Stomach (tissue), 9 donors: ENCODE data around the gene PTPRD. TPM values are rescaled to one million over a fixed set of nuclear protein-coding genes. Genes with fewer than 3 reads are reported as not detected.

Source experiments
- DNase-seq, 2 donors: peaks; one replicate each; pipeline versions ENCODE4 v3.0.0 to v3.0.0-alpha.2; 2013 to 2019
- H3K27ac ChIP-seq, 5 donors: fragments of 200-600 bp in 4 of 5; sonication (generic) in 4 of 5; one replicate each; pipeline ENCODE4 v1.5.1; 2013 to 2019; ENCODE audit warnings: mild to moderate bottlenecking in 1 of 5, moderate library complexity in 1 of 5
- H3K27me3 ChIP-seq, 3 donors: fragments of 200-600 bp; sonication (generic); one replicate each; pipeline ENCODE4 v1.5.1; 2017 to 2019; ENCODE audit warnings: mixed run types in 1 of 3
- H3K36me3 ChIP-seq, 4 donors: fragments of 200-600 bp; sonication (generic); 1 replicate in 3 of 4; 2 replicates in 1 of 4; pipeline ENCODE4 v1.5.1; 2016 to 2019
- H3K4me1 ChIP-seq, 4 donors: fragments of 200-600 bp; sonication (generic); one replicate each; pipeline ENCODE4 v1.5.1; 2016 to 2019
- H3K4me3 ChIP-seq, 4 donors: fragments of 200-600 bp; sonication (generic) in 3 of 4; one replicate each; pipeline ENCODE4 v1.5.1; 2016 to 2019; ENCODE audit warnings: mild to moderate bottlenecking in 1 of 4
- H3K9me3 ChIP-seq, 4 donors: fragments of 200-600 bp; sonication (generic); one replicate each; pipeline ENCODE4 v1.5.1; 2016 to 2019
- EP300 ChIP-seq: sonication (generic); formaldehyde crosslinking; IDR thresholded peaks from one replicate; pipeline ENCODE4 v1.6.1; 2017; ENCODE audit warnings: antibody characterized with exemption
- POLR2A ChIP-seq, 4 donors: fragments of 450-650 bp; IDR thresholded peaks; one replicate each; pipeline ENCODE4 v1.6.1; 2016; ENCODE audit warnings: antibody characterized with exemption in 4 of 4, control low read depth in 2 of 4, mild to moderate bottlenecking in 1 of 4, moderate library complexity in 1 of 4
- POLR2AphosphoS5 ChIP-seq, 3 donors: sonication (generic); formaldehyde crosslinking; IDR thresholded peaks; one replicate each; pipeline ENCODE4 v1.6.1; 2016; ENCODE audit warnings: antibody characterized with exemption in 3 of 3
- WGBS, 5 donors: extraction: QIAGEN DNeasy Blood & Tissue Kit in 3 of 5; methylation state at CpG; one replicate each; pipeline versions ENCODE4 v1.1.5 to v1.1.7; 2013 to 2018; 5-methylcytosine and 5-hydroxymethylcytosine counted together
- intact Hi-C: fragments of 100-400 bp; cut with DNase I; formaldehyde crosslinking; loops from one replicate; pipeline ENCODE4 v1.15.1; 2023; ENCODE audit warnings: low total_unique reads
- polyA plus RNA-seq, 3 donors: library from polyadenylated mRNA; stranded (reverse); fragments of 200-250 nt; gene quantifications; one replicate each; pipeline ENCODE4 v1.2.3, GENCODE V29; 2013
- total RNA-seq, 5 donors: library from RNA; depleted of rRNA; stranded (reverse); fragments of >200 nt; gene quantifications; one replicate each; pipeline versions ENCODE4 v1.1.0 to v1.2.3, GENCODE V29; 2014 to 2016
- TF ChIP-seq, protein P1 (sequence below), 7 experiments: fragments of 450-650 bp in 4 of 7; fragments of 200-600 bp in 3 of 7; sonication (generic) in 3 of 7; IDR thresholded peaks; one replicate each; pipeline ENCODE4 v1.5.1; 2016 to 2019; ENCODE audit warnings: antibody characterized with exemption in 7 of 7, control low read depth in 2 of 7, mild to moderate bottlenecking in 1 of 7
- donor health status: healthy with polysubstance abuse.
- donor health status: Bipolar disorder and iron deficiency.
- donor health status: healthy.

The PTPRD gene
- total and polyA plus RNA-seq, 8 donors, result 0.12 to 53.1 (median 1.2) TPM

DNA sequence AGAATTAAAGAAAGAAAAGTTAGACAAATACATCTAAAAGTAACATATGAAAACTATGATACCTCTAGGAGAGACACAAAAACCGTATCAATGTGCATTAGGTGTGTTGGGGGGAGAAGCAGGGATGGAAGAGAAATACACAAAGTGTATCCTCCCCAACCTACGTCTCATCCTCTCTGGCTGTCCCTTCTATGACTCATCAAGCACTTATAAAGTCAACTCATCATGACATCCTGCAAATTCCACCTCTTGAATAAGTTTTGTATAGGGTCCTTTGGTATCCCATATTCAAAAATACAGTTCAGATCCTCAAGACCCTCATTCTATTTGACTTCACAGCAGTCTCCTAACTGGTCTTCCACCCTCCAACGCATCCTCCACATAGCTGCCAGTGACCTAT, 1895.7 kb downstream of the PTPRD start:
- H3K4me1 ChIP-seq, result peaks cover 0 to 5% (median 0%) of the 10 kb centered on the region in 4 donors
- no peak overlapping the region for H3K27ac ChIP-seq
- 66 to 89% (median 88%) methylated on average over 3 of the region's 3 CpGs for WGBS, 5 donors
- intact Hi-C loops, result no loop called here
- TF ChIP-seq, protein P1, sequence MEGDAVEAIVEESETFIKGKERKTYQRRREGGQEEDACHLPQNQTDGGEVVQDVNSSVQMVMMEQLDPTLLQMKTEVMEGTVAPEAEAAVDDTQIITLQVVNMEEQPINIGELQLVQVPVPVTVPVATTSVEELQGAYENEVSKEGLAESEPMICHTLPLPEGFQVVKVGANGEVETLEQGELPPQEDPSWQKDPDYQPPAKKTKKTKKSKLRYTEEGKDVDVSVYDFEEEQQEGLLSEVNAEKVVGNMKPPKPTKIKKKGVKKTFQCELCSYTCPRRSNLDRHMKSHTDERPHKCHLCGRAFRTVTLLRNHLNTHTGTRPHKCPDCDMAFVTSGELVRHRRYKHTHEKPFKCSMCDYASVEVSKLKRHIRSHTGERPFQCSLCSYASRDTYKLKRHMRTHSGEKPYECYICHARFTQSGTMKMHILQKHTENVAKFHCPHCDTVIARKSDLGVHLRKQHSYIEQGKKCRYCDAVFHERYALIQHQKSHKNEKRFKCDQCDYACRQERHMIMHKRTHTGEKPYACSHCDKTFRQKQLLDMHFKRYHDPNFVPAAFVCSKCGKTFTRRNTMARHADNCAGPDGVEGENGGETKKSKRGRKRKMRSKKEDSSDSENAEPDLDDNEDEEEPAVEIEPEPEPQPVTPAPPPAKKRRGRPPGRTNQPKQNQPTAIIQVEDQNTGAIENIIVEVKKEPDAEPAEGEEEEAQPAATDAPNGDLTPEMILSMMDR (IDR thresholded peaks at IDR 0.05), result no peak
- TF ChIP-seq POLR2A (IDR thresholded peaks at IDR 0.05), result no peak
- TF ChIP-seq POLR2AphosphoS5 (IDR thresholded peaks at IDR 0.05), result no peak
- no peak for TF ChIP-seq EP300
- no peaks in the 10 kb centered on the region for H3K36me3 ChIP-seq
- H3K4me3 ChIP-seq, result no peak overlapping the region
- no peaks in the 10 kb centered on the region for H3K27me3 ChIP-seq
- no peaks in the 10 kb centered on the region for H3K9me3 ChIP-seq
- DNase-seq, result no peak

DNA sequence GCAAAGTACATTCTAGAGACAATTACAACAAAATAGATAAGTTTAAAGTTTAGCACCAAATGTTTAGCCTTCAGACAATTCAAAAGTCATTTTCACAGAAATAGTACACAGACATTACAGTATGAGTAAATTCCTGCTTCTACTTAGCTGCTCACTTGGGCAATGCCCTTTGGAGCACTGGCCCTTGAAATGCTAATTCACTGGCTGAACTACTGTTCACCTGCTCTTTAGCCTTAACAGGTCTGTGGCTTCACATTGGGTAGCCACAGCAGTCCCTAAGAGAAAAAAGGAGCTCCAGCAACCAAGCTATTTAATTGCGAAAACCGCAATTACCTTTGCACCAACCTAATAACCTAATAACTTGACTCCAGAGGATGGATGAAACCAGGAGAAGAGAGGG, 1897.0 kb downstream of the PTPRD start:
- Histone ChIP-seq H3K9me3 (no peaks in the 10 kb centered on the region), H3K27ac (no peak overlapping the region), H3K4me3 (no peak overlapping the region), H3K36me3 (no peaks in the 10 kb centered on the region), H3K4me1 (peaks cover 0 to 5% (median 0%) of the 10 kb centered on the region in 4 donors), H3K27me3 (no peaks in the 10 kb centered on the region)
- WGBS, 5 donors, result 73 to 97% (median 87%) methylated on average over 2 of the region's 2 CpGs
- intact Hi-C loops, result no loop called here
- DNase-seq, result no peak
- TF ChIP-seq, protein P1 (IDR thresholded peaks at IDR 0.05), result no peak
- TF ChIP-seq EP300, result no peak
- no peak for TF ChIP-seq POLR2A (IDR thresholded peaks at IDR 0.05)
- no peak for TF ChIP-seq POLR2AphosphoS5 (IDR thresholded peaks at IDR 0.05)

DNA sequence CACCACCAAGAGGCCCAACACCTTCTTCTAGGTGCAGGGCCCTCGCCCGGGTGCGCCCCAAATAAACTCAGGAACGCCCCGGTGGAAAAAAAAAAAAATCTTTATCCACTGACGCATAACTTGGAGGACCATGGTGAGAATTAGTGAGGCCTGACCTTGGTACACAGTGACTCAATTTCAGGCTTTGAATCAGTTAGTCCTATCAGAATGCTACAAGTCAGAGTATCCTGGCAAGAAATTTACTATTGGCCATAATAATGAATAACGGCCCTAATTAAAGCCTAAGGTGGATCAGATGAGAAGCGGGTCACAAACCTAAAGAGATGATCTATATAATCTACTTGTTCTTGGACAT, 1899.0 kb downstream of the PTPRD start:
- Histone ChIP-seq H3K27ac (no peak overlapping the region), H3K4me3 (no peak overlapping the region), H3K4me1 (peaks cover 0 to 5% (median 0%) of the 10 kb centered on the region in 4 donors), H3K9me3 (no peaks in the 10 kb centered on the region), H3K27me3 (no peaks in the 10 kb centered on the region), H3K36me3 (no peaks in the 10 kb centered on the region)
- TF ChIP-seq POLR2AphosphoS5 (IDR thresholded peaks at IDR 0.05), result no peak
- no peak for TF ChIP-seq POLR2A (IDR thresholded peaks at IDR 0.05)
- TF ChIP-seq EP300, result no peak
- TF ChIP-seq, protein P1 (IDR thresholded peaks at IDR 0.05), result no peak
- intact Hi-C loops, result no loop called here
- DNase-seq, result no peak
- 80 to 85% (median 83%) methylated on average over 8 of the region's 8 CpGs for WGBS, 5 donors

DNA sequence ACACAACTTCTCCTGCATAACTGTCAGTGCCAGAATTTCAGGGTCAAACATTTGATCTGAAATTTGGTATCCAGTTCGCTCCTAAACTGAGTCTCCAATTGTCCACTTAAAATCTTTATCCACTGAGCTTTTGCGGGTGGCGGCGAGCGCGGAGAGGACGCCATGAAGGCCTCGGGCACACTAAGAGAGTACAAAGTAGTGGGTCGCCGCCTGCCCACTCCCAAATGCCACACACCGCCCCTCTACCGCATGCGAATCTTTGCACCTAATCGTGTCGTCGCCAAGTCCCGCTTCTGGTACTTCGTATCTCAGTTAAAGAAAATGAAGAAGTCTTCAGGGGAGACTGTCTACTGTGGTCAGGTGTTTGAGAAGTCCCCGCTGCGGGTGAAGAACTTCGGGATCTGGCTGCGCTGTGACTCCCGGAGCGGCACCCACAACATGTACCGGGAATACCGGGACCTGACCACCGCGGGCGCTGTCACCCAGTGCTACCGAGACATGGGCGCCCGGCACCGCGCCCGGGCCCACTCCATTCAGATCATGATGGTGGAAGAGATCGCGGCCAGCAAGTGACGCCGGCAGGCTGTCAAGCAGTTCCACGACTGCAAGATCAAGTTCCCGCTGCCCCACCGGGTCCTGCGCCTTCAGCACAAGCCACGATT, 1899.5 kb downstream of the PTPRD start:
- no peaks in the 10 kb centered on the region for H3K36me3 ChIP-seq
- no peak overlapping the region for H3K4me3 ChIP-seq
- no peaks in the 10 kb centered on the region for H3K9me3 ChIP-seq
- no peak for DNase-seq
- no peaks in the 10 kb centered on the region for H3K27me3 ChIP-seq
- TF ChIP-seq POLR2AphosphoS5 (IDR thresholded peaks at IDR 0.05), result no peak
- TF ChIP-seq, protein P1 (IDR thresholded peaks at IDR 0.05), result no peak
- TF ChIP-seq EP300, result no peak
- TF ChIP-seq POLR2A (IDR thresholded peaks at IDR 0.05), result no peak
- WGBS, 5 donors, result 94 to 98% (median 95%) methylated on average over 42 to 44 of the region's 44 CpGs
- intact Hi-C loops, result no loop called here
- no peak overlapping the region for H3K27ac ChIP-seq
- H3K4me1 ChIP-seq, result peaks cover 0 to 5% (median 0%) of the 10 kb centered on the region in 4 donors
